Esophagus muscularis mucosa (tissue), 4 donors: ENCODE results near the gene KTN1.

Source experiments
- CTCF ChIP-seq, 3 experiments: fragments of 200-600 bp in 2 of 3; fragments of 450-650 bp in 1 of 3; sonication (generic) in 2 of 3; IDR thresholded peaks; one replicate each; pipeline ENCODE4 v1.5.1; 2017 to 2019; ENCODE audit warnings: antibody characterized with exemption in 3 of 3, mild to moderate bottlenecking in 2 of 3, moderate library complexity in 1 of 3
- EP300 ChIP-seq: sonication (generic); formaldehyde crosslinking; IDR thresholded peaks from one replicate; pipeline ENCODE4 v1.6.1; 2017; ENCODE audit warnings: antibody characterized with exemption
- POLR2A ChIP-seq: fragments of 450-650 bp; IDR thresholded peaks from one replicate; pipeline ENCODE4 v1.6.1; 2017; ENCODE audit warnings: antibody characterized with exemption, moderate library complexity, mild to moderate bottlenecking, low read depth
- POLR2AphosphoS5 ChIP-seq, 2 donors: sonication (generic); formaldehyde crosslinking; IDR thresholded peaks; one replicate each; pipeline ENCODE4 v1.6.1; 2017; ENCODE audit warnings: antibody characterized with exemption in 2 of 2

- TF ChIP-seq CTCF (IDR thresholded peaks at IDR 0.05) (no peak), POLR2AphosphoS5 (IDR thresholded peaks at IDR 0.05) (no peak), EP300 (no peak), POLR2A (no peak)
Observed at GRCh38 chr14:55710506-55711041, 130.6 kb downstream of the KTN1 start.
